Measurements from ENCODE around the gene HIVEP3.

- TF ChIP-seq CTCF (IDR thresholded peaks at IDR 0.05), result no peak
- no peak for TF ChIP-seq POLR2A (IDR thresholded peaks at IDR 0.05)
Measured at GRCh38 chr1:41629571-41629970, 289.2 kb downstream of the HIVEP3 start.

Measured in heart left ventricle (tissue), 13 donors.